Measurements from ENCODE around the gene PDK2.
A peak's percentile ranks its signal among the peaks of the same experiment; 100 is the strongest.

Gene PDK2

DNA sequence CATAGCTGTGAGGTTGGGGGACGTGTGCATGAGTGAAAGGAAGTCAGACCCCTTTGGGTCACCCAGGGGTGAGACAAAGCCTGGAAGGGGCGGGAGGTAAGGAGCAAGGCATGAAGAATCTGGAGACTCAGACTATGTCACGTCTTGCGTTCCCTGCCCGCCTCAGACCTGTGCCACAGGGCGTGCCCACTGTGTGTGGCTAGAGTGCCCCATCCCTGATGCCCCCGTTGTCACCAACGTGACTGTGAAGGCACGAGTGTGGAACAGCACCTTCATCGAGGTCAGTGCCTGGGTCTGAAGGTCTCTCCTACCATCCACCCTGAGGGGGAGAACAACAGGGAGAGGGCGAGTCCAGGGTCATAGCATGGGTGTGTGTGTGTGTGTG, 15.1 kb upstream of the PDK2 start:
- DNase-seq: no peak

GRCh38 chr17:50080827-50081226, 14.3 kb upstream of the PDK2 start:
- DNase-seq: no peak

DNA sequence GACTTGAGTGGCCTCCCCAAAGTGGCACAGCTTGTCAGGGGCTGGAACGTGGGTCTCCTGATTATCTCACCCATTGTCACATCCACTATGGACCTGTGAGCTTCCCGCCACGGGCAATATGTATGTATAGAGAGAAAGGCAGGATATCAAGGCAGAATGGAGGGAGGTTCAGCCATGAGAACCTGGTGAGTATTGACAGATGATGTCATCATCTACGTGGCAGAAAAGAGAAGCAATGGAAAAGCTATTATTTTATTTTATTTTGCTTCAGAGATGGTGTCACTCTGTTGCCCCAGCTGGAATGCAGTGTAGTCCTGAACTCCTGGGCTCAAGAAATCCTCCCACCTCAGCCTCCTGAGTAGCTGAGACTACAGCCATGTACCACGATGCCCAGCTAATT, 13.4 kb upstream of the PDK2 start:
- no peak for DNase-seq

DNA sequence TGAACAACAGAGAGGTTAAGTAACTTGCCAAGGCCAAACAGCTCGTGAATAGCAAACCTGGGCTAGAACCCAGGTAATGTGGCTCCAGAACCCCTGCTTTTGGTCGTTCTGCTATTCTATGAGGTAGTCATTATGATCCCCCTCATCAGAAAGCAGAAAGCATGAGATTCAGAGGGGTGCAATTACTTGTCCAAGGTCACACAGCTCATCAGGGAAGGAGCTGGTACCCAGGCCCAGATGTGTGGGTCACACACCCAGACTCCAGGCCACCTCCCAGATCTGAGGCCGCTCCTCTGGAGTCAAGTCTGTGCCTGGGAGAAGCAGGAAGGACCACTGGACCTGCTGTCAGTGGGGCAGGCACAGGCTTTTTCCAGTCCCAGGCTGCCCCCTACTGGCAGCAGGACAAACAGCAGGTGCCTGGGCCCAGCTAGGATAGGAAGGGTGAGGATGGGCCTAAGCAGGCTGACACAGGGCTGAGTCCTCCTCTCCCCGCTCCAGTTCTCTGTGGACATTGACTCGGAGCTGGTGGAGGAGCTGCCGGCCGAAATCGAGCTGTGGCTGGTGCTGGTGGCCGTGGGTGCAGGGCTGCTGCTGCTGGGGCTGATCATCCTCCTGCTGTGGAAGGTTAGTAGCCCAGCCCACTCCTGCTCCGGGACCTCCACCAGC, 7.8 kb upstream of the PDK2 start:
- peak; percentile 70 for DNase-seq

DNA sequence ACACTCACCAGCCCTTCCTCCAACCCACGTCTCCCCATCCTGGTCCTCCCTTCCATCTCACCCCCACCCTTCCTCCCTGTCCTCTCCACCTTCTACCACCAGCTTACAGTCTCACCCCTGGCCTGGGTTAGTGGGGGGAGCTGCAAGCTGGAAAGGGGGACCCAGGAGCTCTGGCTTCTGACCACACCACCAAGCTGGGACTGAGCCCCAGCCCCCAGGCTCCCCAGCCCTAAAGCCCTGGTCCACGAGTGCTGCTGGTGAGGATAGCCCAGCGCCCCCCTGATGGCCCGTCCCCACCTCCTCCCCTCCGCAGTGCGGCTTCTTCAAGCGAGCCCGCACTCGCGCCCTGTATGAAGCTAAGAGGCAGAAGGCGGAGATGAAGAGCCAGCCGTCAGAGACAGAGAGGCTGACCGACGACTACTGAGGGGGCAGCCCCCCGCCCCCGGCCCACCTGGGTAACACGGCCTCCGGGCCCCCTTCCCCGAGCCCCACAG, 7.2 kb upstream of the PDK2 start:
- no peak for DNase-seq

GRCh38 chr17:50088952-50089825, 6.0 kb upstream of the PDK2 start:
- DNase-seq: no peak

- no peak for DNase-seq
These were observed 5.1 kb upstream of the PDK2 start for GRCh38 chr17:50090071-50090470.

DNA sequence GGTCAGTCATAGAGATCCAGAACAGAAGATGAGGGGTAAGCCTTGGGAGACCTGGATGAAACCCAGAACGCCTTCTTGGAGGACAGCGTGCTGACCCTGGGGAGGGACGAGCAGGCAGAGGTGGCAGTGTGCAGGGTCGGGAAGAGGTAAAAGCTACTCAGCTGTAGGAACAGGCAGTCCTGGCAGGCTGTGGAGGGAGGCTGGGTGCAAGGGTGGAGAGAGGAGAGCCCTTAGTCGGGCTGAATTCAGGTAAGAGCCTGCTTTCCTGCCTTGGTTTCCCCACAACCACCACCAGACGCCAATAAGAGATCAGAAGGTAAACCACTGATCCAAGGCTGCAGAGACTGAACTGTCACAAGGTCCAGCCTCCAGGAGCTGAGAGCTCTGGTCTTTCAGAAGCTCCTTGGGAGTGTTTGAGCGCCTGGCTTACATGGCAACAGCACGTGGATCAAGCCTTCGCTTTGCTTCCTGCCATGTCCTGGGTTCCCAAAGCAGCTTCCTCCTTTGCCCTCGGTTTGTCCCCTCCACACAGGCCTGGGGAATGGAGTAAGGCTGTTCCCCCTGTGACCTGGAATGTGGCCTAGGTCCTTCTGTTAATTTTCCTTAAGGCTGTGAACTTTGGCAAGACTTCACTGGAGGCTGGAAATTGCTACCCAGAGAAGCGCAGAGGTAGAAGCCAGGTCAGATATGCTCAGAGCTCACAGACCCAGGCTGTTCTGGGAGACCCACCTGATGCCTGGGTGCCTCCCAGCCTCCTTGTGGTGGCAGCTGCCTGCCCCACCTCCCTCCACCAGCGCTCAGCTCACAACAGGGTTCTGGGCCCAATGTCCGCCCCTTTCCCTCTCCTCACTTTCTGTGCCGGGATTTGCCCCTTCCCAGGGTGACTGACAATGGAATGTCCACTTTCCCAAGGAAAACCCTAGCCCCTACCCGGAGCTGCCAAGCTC, 3.9 kb upstream of the PDK2 start:
- no peak for DNase-seq

- DNase-seq: no peak
These were observed 3.2 kb upstream of the PDK2 start for GRCh38 chr17:50091918-50092285.

DNA sequence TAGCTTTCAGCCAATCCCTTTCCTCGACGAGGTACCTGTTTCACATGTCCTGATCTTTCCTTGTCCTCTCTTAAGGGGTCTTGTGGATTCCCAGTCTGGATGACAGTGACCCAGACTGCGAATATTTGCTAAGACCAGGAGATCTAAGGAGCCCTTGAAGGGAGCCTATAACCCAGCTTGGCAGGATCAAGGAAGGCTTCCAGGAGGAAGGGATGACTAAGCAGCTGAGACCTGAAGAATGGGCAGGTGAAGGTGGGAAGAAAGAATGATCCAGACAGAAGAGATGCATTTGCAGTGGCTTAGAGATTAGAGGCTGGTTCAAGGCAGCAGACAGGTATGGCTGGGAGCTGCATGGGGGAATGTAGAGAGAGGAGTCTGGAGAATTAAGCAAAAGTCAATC, 1.9 kb upstream of the PDK2 start:
- DNase-seq: no peak

DNA sequence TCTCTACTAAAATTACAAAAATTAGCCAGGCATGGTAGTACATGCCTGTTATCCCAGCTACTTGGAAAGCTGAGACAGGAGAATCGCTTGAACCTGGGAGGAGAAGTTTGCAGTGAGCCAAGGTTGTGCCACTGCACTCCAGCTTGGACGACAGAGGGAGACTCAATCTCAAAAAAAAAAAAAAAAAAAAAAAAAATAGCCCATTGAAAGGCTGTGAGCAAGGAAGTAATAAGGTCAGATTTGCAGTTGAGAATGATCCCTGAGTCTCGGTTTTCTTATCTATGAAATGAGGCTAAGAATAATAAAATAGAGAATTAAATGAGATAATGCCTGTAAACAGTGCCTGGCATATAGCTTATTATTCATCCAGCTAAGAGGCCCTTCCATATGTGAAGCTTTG, 1.3 kb upstream of the PDK2 start:
- no peak for DNase-seq

GRCh38 chr17:50094243-50094752, 853 bp upstream of the PDK2 start:
- DNase-seq: peak; percentile 84

DNA sequence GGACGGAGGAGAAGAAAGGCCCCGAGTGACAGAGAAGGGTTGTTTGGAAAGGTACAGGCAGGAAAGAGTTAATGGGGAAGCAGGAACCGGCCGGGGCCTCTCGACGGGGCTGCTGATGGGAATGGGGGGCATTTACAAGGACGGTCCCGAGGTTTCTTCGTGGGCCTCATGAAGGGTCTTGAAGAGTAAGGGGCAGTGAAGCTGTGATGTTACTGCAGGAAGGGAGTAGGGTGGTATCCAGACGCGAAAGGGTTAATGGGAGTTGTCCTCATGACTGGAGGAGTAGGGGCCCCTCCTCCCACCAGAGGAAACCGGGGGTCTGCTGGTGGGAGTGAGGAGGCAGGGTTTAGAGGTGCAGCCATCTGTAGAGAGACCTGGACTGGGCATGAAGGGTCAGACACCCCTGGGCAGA, 481 bp downstream of the PDK2 start:
- DNase-seq: no peak

GRCh38 chr17:50096092-50096491, 941 bp downstream of the PDK2 start:
- DNase-seq: no peak

- DNase-seq: no peak
These were observed 1.6 kb downstream of the PDK2 start for GRCh38 chr17:50096758-50097157.

- DNase-seq: no peak
These were observed 2.3 kb downstream of the PDK2 start for GRCh38 chr17:50097455-50097854.

DNA sequence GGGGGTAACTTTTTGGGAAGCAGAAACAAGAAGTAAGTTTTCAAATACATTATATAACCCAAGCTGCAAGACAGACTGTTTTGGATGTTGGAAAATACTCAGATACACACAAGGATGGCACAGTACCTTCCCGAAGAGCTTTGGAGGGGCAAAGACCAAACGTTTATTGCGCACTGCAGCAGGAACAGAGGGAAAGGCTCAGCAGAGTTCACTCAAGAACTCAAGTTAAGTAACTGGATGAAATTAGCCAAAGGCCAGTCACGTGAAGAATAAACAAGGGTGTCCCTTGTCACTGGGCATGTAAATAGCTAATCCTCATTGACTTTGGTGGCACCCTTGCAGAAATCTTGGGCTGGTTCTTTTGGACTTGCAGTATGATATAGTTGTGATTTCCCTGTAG, 2.8 kb downstream of the PDK2 start:
- no peak for DNase-seq

DNA sequence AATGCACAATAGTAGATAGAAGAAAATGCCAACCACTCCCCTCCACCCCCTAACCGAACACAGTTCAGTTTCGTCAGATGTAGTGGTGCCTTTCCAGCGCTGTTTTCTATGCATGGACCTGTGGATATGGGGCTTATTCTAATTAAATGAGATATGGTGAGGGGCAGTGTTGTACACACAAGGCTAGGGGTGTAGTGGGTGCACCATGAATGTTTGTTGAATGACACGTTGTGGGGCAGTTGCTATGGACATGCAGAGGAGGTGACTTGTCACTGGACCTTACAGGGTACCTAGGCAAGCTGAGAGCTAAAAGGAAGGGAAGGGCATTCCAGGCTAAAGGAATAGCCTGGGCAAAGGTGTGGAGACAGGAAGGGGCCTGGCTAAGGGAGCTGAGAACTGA, 3.4 kb downstream of the PDK2 start:
- DNase-seq: no peak

DNA sequence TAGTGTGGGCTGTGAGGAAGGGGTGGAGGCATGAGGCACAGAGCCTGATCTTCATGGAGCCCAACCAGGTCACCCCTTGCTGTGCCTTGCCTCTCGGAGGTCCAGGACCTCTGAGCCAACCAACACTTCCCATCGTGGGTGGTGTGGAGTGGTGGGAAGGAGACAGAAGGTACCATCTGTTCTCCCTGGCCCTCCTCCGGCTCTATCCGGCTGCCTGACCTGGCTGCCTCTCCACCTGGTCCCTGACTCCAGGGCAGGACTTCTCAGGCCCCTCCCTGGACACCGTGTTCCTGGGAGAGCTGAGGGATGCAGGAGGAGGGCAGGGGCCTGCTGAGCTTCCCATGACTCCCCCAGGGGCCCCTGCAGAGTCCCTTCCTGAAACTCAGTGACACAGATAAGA, 3.9 kb downstream of the PDK2 start:
- no peak for DNase-seq

DNA sequence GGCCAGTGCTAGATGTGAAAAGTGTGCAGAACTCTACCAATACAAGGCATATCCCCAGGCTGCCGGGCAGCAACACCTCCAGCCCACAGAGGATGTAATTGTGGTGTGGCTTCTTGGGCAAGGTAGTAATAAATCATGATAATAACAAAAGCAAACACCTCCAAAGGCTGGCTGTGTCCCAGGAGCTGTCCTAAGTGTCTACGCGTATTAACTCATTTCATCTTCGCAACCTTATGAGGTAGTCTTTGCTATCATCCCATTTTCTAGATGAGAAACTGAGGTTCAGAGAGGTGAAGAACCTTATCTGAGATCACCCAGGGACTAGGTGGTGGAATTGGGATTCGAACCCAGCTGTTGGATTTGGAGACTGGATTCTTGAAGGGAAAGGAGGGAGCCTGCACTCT, 5.3 kb downstream of the PDK2 start:
- DNase-seq: no peak

GRCh38 chr17:50100921-50101345, 5.8 kb downstream of the PDK2 start:
- DNase-seq: peak; percentile 53

DNA sequence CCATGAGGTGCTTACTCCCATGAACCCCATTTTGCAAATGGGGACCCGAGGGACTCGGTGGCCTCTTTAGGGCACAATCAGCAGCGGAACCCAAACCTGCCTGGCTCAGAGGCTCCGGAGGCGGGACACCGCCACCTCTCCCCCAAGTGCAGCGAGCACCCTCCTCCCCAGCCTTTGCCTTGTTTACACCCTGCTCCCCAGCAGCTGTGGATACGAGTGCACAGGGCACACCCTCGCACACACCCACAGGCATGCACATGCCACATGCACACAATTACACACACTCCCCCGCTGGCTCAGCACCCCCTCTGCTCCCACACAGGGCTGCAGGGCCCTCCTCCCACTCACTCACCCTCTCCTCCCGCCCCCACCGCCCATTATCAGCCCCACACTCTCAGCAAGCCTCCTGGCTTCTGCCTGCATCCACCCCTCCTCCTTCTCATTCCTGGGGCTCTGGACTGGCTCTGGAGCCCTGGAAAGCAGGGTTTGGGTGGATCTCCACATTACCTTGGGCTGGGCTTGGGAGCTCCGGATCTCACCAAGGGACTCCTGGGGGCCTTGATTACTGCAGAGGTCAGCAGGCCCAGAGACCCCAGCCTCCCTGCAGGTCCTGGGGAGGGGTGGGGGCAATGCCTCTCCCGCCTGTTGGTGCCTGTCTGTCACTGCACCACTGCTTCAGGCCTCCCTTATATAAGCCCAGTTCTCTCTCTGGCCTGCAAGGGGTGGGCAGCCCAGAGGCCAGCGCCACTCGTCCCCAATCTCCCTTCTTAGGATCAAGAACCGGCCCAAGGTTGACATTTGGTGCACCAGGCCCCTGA, 6.4 kb downstream of the PDK2 start:
- DNase-seq: peak; percentile 59
